ENCODE data around the gene IGSF21.

GRCh38 chr1:18157352-18157751 is 49.8 kb downstream of the IGSF21 start:
- TF ChIP-seq CTCF (IDR thresholded peaks at IDR 0.05): no peak
- no peak for TF ChIP-seq POLR2A (IDR thresholded peaks at IDR 0.05)
